Heart left ventricle (tissue), 16 donors: ENCODE results near the gene CHCHD4. TPM values are rescaled to one million over a fixed set of nuclear protein-coding genes. Genes with fewer than 3 reads are reported as not detected.
"Not testable (repeated sequence)": the region's sequence is repeated elsewhere in the genome, so short reads cannot be mapped to it uniquely, and the experiment has no call there.

Experiments used
- ATAC-seq, 4 donors: fragments of 200-7000 bp; cut with Tn5 transposase; one replicate each; pipeline ENCODE4 v1.9.1; 2020 to 2022; ENCODE audit warnings: moderate library complexity in 4 of 4, mild to moderate bottlenecking in 3 of 4, moderate number of reproducible peaks in 1 of 4
- DNase-seq, 5 donors: peaks; one replicate each; pipeline ENCODE4 v3.0.0-alpha.2; 2020
- H3K27ac ChIP-seq, 12 donors: fragments of 200-600 bp; sonication (generic) in 4 of 12; one replicate each; pipeline versions ENCODE4 v1.5.0 to v1.8.0; 2016 to 2022; ENCODE audit warnings: mild to moderate bottlenecking in 2 of 12
- H3K27me3 ChIP-seq, 9 donors: fragments of 200-600 bp; sonication (generic) in 2 of 9; one replicate each; pipeline versions ENCODE4 v1.5.1 to v1.8.0; 2016 to 2022; ENCODE audit warnings: mild to moderate bottlenecking in 3 of 9
- H3K36me3 ChIP-seq, 9 donors: fragments of 200-600 bp; sonication (generic) in 2 of 9; one replicate each; pipeline versions ENCODE4 v1.5.0 to v1.8.0; 2018 to 2022; ENCODE audit warnings: mild to moderate bottlenecking in 2 of 9
- H3K4me1 ChIP-seq, 12 donors: fragments of 200-600 bp; sonication (generic) in 4 of 12; one replicate each; pipeline versions ENCODE4 v1.5.0 to v1.8.0; 2016 to 2022; ENCODE audit warnings: mild to moderate bottlenecking in 3 of 12
- H3K4me3 ChIP-seq, 12 donors: fragments of 200-600 bp; sonication (generic) in 4 of 12; one replicate each; pipeline versions ENCODE4 v1.5.0 to v1.8.0; 2017 to 2022; ENCODE audit warnings: mild to moderate bottlenecking in 9 of 12, moderate library complexity in 4 of 12
- H3K9me3 ChIP-seq, 12 donors: fragments of 200-600 bp; sonication (generic) in 4 of 12; one replicate each; pipeline versions ENCODE4 v1.5.0 to v1.8.0; 2016 to 2022; ENCODE audit warnings: mild to moderate bottlenecking in 1 of 12
- POLR2A ChIP-seq, 2 donors: fragments of 450-650 bp; IDR thresholded peaks; one replicate each; pipeline ENCODE4 v1.6.1; 2017; ENCODE audit warnings: antibody characterized with exemption in 2 of 2, mild to moderate bottlenecking in 2 of 2, moderate library complexity in 2 of 2
- WGBS, 4 donors: extraction: QIAGEN DNeasy Blood & Tissue Kit in 2 of 4; methylation state at CpG; one replicate each; pipeline versions ENCODE4 v1.1.5 to v1.1.7; 2013 to 2018; 5-methylcytosine and 5-hydroxymethylcytosine counted together
- intact Hi-C, 10 donors: fragments of 100-400 bp; cut with DNase I; formaldehyde crosslinking; loops; one replicate each; pipeline versions ENCODE4 v1.11.1 to v1.14.2; 2022
- polyA plus RNA-seq, 2 donors: library from polyadenylated mRNA; stranded (reverse); fragments of 200-250 nt; gene quantifications; one replicate each; pipeline ENCODE4 v1.2.3, GENCODE V29; 2013
- total RNA-seq, 9 donors: library from RNA; depleted of rRNA in 2 of 9; stranded (reverse); fragments of >200 nt in 2 of 9; fragmentation: NEBNext Ultra II Directional in 3 of 9; extraction: Animal tissue kit (Norgen Biotek cat#: 25700) in 3 of 9; gene quantifications; one replicate each; pipeline versions ENCODE4 v1.1.0 to v1.2.4, GENCODE V29; 2016 to 2023
- TF ChIP-seq, protein P1 (sequence below), 12 donors: fragments of 200-600 bp; sonication (generic) in 4 of 12; IDR thresholded peaks; one replicate each; pipeline versions ENCODE4 v1.5.0 to v1.8.0; 2018 to 2022; ENCODE audit warnings: antibody characterized with exemption in 12 of 12, mild to moderate bottlenecking in 5 of 12
- donor health status: ischemic (EF 13 %, LVEDD 7.1; RV severe dilation, severe dysfunction).
- donor health status: healthy with polysubstance abuse.
- donor health status: DM: no; HTN: yes; CAD: no.
- donor health status: DM: no; HTN: no; CAD: no.
- donor health status: ischemic (EF 25% LVEDD 6.9; RV normal size, moderate dysfunction).
- donor health status: ischemic (EF 25% LVEDD 5.7; RV mildly dilated, moderate dysfunction).
- donor health status: healthy.
- donor health status: DM: yes; HTN: yes; CAD: no.
- donor health status: ischemic (EF 35%, LVEDD 5.7; RV mildly dilated, moderate dysfunction).
- donor health status: nonischemic (EF 11% LVEDD 7.7; RV severe dilation, severe dysfunction).
- donor health status: DM: yes; HTN: yes; CAD: no.
- donor health status: PGD.
- donor health status: ischemic (EF 29% LVEDD 5.4; RV normal size, mild dysfunction).
- donor health status: nonischemic (EF 23%, LVEDD 6.1; RV moderate dilation, normal function).

The CHCHD4 gene
- total and polyA plus RNA-seq, 11 donors = 14.8 to 31.3 (median 25.9) TPM

DNA sequence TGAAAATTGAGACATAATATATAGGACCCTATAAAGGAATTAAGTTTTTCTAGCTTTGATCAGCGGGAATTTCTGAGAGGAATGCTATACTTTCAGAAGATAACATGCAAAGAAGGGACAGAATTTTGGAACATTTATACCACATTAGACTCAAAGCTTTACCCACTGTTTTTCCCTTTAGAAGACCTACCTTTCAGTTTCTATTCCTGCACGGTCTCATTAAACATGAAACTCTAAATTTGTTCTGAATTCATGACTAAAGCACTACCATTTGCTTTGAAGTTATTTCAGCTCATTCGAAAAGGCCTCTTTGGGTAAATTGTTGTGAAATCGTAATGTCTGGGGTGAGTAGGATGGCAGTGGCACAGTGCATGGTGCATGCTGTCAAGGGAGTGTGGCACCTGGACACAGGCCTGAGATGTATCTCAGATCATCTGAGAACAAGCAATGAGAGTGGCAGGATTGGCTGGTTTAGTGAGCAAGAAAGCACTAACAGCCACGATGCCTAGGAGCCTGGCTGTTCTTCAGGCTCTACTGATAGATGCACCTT lies 42.5 kb downstream of the CHCHD4 start:
- no peaks in the 10 kb centered on the region for H3K4me1 ChIP-seq
- H3K27me3 ChIP-seq = no peaks in the 10 kb centered on the region
- intact Hi-C loops = no loop called here
- no peak overlapping the region for H3K27ac ChIP-seq
- H3K4me3 ChIP-seq = no peak overlapping the region
- no peak for ATAC-seq
- WGBS, 4 donors = 77 to 82% (median 81%) methylated on average over 5 of the region's 5 CpGs
- peaks cover 0 to 8% (median 0%) of the 10 kb centered on the region in 12 donors for H3K9me3 ChIP-seq
- no peaks in the 10 kb centered on the region for H3K36me3 ChIP-seq
- TF ChIP-seq POLR2A (IDR thresholded peaks at IDR 0.05) = no peak
- TF ChIP-seq, protein P1, sequence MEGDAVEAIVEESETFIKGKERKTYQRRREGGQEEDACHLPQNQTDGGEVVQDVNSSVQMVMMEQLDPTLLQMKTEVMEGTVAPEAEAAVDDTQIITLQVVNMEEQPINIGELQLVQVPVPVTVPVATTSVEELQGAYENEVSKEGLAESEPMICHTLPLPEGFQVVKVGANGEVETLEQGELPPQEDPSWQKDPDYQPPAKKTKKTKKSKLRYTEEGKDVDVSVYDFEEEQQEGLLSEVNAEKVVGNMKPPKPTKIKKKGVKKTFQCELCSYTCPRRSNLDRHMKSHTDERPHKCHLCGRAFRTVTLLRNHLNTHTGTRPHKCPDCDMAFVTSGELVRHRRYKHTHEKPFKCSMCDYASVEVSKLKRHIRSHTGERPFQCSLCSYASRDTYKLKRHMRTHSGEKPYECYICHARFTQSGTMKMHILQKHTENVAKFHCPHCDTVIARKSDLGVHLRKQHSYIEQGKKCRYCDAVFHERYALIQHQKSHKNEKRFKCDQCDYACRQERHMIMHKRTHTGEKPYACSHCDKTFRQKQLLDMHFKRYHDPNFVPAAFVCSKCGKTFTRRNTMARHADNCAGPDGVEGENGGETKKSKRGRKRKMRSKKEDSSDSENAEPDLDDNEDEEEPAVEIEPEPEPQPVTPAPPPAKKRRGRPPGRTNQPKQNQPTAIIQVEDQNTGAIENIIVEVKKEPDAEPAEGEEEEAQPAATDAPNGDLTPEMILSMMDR (IDR thresholded peaks at IDR 0.05) = no peak
- no peak for DNase-seq

DNA sequence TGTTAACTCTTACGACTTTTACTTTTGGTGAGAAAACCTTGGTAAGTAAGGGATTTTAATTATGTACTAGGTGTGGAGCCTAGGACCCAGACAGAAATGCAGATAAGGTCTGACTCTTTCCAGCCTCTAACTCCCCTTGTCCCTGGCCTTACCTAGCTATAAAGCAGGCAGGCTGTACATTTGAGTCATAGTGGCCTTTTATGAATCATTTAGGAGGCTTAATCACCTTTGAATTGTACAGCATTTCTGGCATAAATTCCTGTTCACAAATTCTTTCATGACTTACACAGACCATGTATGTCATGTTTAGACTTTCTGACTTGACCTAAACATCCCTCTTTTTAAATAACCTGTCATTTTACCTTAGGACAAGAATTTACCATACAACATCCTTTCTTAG lies 47.4 kb downstream of the CHCHD4 start:
- no peak for ATAC-seq
- 88 to 98% (median 95%) methylated on average over 1 of the region's 1 CpG for WGBS, 4 donors
- intact Hi-C loops = no loop called here

DNA sequence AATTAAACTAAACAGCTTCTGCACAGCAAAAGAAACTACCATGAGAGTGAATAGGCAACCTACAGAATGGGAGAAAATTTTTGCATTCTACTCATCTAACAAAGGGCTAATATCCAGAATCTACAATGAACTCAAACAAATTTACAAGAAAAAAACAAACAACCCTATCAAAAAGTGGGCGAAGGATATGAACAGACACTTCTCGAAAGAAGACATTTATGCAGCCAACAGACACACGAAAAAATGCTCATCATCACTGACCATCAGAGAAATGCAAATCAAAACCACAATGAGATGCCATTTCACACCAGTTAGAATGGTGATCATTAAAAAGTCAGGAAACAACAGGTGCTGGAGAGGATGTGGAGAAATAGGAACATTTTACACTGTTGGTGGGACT lies 49.4 kb downstream of the CHCHD4 start:
- H3K4me1 ChIP-seq, H3K36me3 ChIP-seq, H3K9me3 ChIP-seq, H3K4me3 ChIP-seq, H3K27ac ChIP-seq, H3K27me3 ChIP-seq, intact Hi-C loops, DNase-seq, ATAC-seq: not testable (repeated sequence)
- 72 to 77% (median 76%) methylated on average over 3 of the region's 3 CpGs for WGBS, 4 donors

More for the DNA sequence above, 47.4 kb downstream of the CHCHD4 start:
- H3K9me3 ChIP-seq = peaks cover 0 to 12% (median 0%) of the 10 kb centered on the region in 12 donors
- no peak for DNase-seq
- no peaks in the 10 kb centered on the region for H3K4me1 ChIP-seq
- no peaks in the 10 kb centered on the region for H3K36me3 ChIP-seq
- H3K27me3 ChIP-seq = no peaks in the 10 kb centered on the region
- H3K27ac ChIP-seq = no peak overlapping the region
- TF ChIP-seq POLR2A (IDR thresholded peaks at IDR 0.05) = no peak
- TF ChIP-seq, protein P1 (IDR thresholded peaks at IDR 0.05) = no peak
- no peak overlapping the region for H3K4me3 ChIP-seq

DNA sequence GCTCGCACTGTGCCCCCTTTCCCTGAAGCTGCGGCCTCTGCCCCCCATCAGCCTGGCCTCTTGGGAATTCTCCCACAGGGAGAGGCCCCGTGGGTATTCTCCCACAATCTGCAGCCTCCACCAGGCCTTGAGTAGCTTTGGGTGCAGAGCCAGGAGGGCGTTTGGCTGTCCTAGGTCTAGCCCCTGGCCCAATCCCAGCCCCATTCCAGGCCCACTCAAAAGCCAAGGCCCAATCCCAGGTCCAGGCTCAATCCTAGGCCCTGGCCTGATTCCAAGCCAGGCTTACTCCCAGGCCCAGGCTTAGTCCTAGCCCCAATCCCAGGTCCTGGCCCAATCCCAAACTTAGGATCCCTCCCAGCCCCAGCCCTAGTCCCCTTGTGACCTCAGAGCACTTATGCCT lies 59.8 kb downstream of the CHCHD4 start:
- ATAC-seq (no peak), DNase-seq (no peak)
- WGBS, 4 donors = 63 to 69% (median 68%) methylated on average over 4 of the region's 4 CpGs
- no peaks in the 10 kb centered on the region for H3K9me3 ChIP-seq
- TF ChIP-seq, protein P1 (IDR thresholded peaks at IDR 0.05) = no peak
- no peak for TF ChIP-seq POLR2A (IDR thresholded peaks at IDR 0.05)
- H3K27me3 ChIP-seq = peaks cover 0 to 4% (median 0%) of the 10 kb centered on the region in 9 donors
- H3K27ac ChIP-seq = no peak overlapping the region
- intact Hi-C loops = no loop called here
- no peaks in the 10 kb centered on the region for H3K4me1 ChIP-seq
- no peaks in the 10 kb centered on the region for H3K36me3 ChIP-seq
- H3K4me3 ChIP-seq = no peak overlapping the region

DNA sequence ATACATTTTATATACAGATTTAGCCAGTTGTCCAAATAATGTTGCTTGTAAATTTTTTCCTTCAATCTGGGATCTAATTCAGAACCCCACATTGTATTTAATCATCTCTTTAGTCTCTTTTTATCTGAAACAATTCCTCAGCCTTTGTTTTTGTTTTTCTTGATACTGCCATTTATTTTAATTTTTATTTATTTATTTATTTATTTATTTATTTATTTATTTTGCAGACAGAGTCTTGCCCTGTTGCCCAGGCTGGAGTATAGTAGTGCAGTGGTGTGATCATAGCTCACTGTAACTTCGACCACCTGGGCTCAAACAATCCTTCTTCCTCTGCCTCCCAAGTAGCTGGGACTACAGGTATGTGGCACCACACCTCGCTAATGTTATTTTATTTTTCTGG lies 61.5 kb downstream of the CHCHD4 start:
- intact Hi-C loops = no loop called here
- no peak for ATAC-seq
- WGBS, 4 donors = 75 to 89% (median 82%) methylated on average over 2 of the region's 2 CpGs
- no peaks in the 10 kb centered on the region for H3K36me3 ChIP-seq
- H3K27me3 ChIP-seq = no peaks in the 10 kb centered on the region
- no peak for DNase-seq
- H3K27ac ChIP-seq = no peak overlapping the region
- no peak for TF ChIP-seq POLR2A (IDR thresholded peaks at IDR 0.05)
- TF ChIP-seq, protein P1 (IDR thresholded peaks at IDR 0.05) = no peak
- no peaks in the 10 kb centered on the region for H3K9me3 ChIP-seq
- no peaks in the 10 kb centered on the region for H3K4me1 ChIP-seq
- no peak overlapping the region for H3K4me3 ChIP-seq
